Naive thymus-derived CD4-positive, alpha-beta T cell (primary cell): ENCODE data around the gene PLEKHA3. TPM values are rescaled to one million over a fixed set of nuclear protein-coding genes. Genes with fewer than 3 reads are reported as not detected.

Source experiments
- ATAC-seq: fragments of 150-1000 bp; cut with Tn5 transposase; 2 replicates; pipeline ENCODE4 v1.10.0; 2021; ENCODE audit warnings: mild to moderate bottlenecking, moderate library complexity
- CTCF ChIA-PET: fragments of 350-600 bp; sonication (Branson Sonifier 250); formaldehyde crosslinking; loops from one replicate; lab custom pipeline; 2021; ENCODE audit warnings: antibody characterized with exemption; lab: Charles Lee
- POLR2A ChIA-PET: fragments of 350-600 bp; sonication (Branson Sonifier 250); formaldehyde crosslinking; loops from one replicate; lab custom pipeline; 2021; ENCODE audit warnings: antibody characterized with exemption, inconsistent platforms; lab: Charles Lee
- DNase-seq, 9 donors: peaks; one replicate each; pipeline versions ENCODE4 v3.0.0 to v3.0.0-alpha.2; 2020 to 2022; ENCODE audit warnings: mixed read lengths in 1 of 9
- H3K27ac ChIP-seq: one replicate; pipeline ENCODE4 v1.7.0; 2013; ENCODE audit warnings: mild to moderate bottlenecking, low read depth, low read length, moderate library complexity
- H3K27me3 ChIP-seq, 2 donors: one replicate each; pipeline ENCODE4 v1.7.0; 2013; ENCODE audit warnings: low read length in 2 of 2, mild to moderate bottlenecking in 2 of 2, moderate library complexity in 2 of 2; ENCODE audit not compliant: control insufficient read depth in 2 of 2, insufficient read depth in 2 of 2
- H3K36me3 ChIP-seq, 3 experiments: 1 replicate in 2 of 3; 2 replicates in 1 of 3; pipeline ENCODE4 v1.7.0; 2013; ENCODE audit warnings: low read length in 3 of 3, mild to moderate bottlenecking in 3 of 3, moderate library complexity in 1 of 3; ENCODE audit not compliant: insufficient read depth in 3 of 3, control insufficient read depth in 2 of 3
- H3K4me1 ChIP-seq, 2 donors: one replicate each; pipeline ENCODE4 v1.7.0; 2013; ENCODE audit warnings: low read length in 2 of 2, mild to moderate bottlenecking in 2 of 2, moderate library complexity in 1 of 2; ENCODE audit not compliant: control insufficient read depth in 2 of 2, insufficient read depth in 2 of 2
- H3K4me3 ChIP-seq: 2 replicates; pipeline ENCODE4 v1.7.0; 2013; ENCODE audit warnings: mild to moderate bottlenecking, low read length
- H3K9me3 ChIP-seq, 3 experiments: 1 replicate in 2 of 3; 2 replicates in 1 of 3; pipeline ENCODE4 v1.7.0; 2013; ENCODE audit warnings: low read length in 3 of 3; ENCODE audit not compliant: control insufficient read depth in 2 of 3
- H3K27ac Mint-ChIP-seq, 9 donors: one replicate each; pipeline ENCODE4 v1.8.0; 2020 to 2022; ENCODE audit warnings: mixed read lengths in 9 of 9, mild to moderate bottlenecking in 8 of 9, moderate library complexity in 5 of 9, inconsistent platforms in 2 of 9
- H3K27me3 Mint-ChIP-seq, 5 donors: one replicate each; pipeline ENCODE4 v1.8.0; 2021 to 2022; ENCODE audit warnings: mixed read lengths in 5 of 5, mild to moderate bottlenecking in 1 of 5
- H3K36me3 Mint-ChIP-seq, 5 donors: one replicate each; pipeline ENCODE4 v1.8.0; 2020 to 2022; ENCODE audit warnings: mixed read lengths in 5 of 5, mild to moderate bottlenecking in 3 of 5, inconsistent platforms in 1 of 5
- H3K4me1 Mint-ChIP-seq, 7 donors: one replicate each; pipeline ENCODE4 v1.8.0; 2020 to 2022; ENCODE audit warnings: mixed read lengths in 7 of 7, mild to moderate bottlenecking in 3 of 7, inconsistent platforms in 1 of 7
- H3K4me3 Mint-ChIP-seq, 10 donors: one replicate each; pipeline ENCODE4 v1.8.0; 2020 to 2022; ENCODE audit warnings: mild to moderate bottlenecking in 10 of 10, mixed read lengths in 10 of 10, moderate library complexity in 6 of 10, inconsistent platforms in 2 of 10
- H3K9me3 Mint-ChIP-seq, 11 donors: one replicate each; pipeline ENCODE4 v1.8.0; 2020 to 2022; ENCODE audit warnings: mixed read lengths in 11 of 11, mild to moderate bottlenecking in 4 of 11, inconsistent platforms in 1 of 11, moderate library complexity in 1 of 11
- intact Hi-C, 2 donors: fragments of 100-400 bp; cut with micrococcal nuclease; formaldehyde crosslinking; loops; one replicate each; pipeline ENCODE4 v1.15.1; 2023
- polyA plus RNA-seq, 2 donors: library from polyadenylated mRNA; unstranded; fragments of 300-500 nt; fragmentation: Illumina TruSeq; gene quantifications; one replicate each; pipeline ENCODE4 v1.2.3, GENCODE V29; 2021
- total RNA-seq, 6 experiments: library from RNA in 5 of 6; stranded (reverse) in 5 of 6; gene quantifications; 1 replicate in 5 of 6; 2 replicates in 1 of 6; pipeline ENCODE4 v1.2.3 and lab custom pipeline; 2021 to 2026

Gene PLEKHA3
- total and polyA plus RNA-seq, 7 experiments from 2014 or later, result 21.6 to 33.7 (median 26.4) TPM

- Mint-ChIP-seq H3K4me3 (no peak overlapping the region), H3K27me3 (no peaks in the 10 kb centered on the region), H3K9me3 (peaks cover 0 to 8% (median 0%) of the 10 kb centered on the region in 11 donors), H3K27ac (peak overlapping the region in 2 of 9 donors; percentile 4 to 41), H3K36me3 (peaks cover 18 to 63% (median 55%) of the 10 kb centered on the region in 5 donors), H3K4me1 (peaks cover 19 to 72% (median 38%) of the 10 kb centered on the region in 7 donors)
- Histone ChIP-seq H3K36me3 (peaks cover 0 to 30% (median 0%) of the 10 kb centered on the region in 3 experiments), H3K4me3 (no peak overlapping the region), H3K27ac (no peak overlapping the region), H3K4me1 (peaks cover 7 to 10% of the 10 kb centered on the region in 2 donors), H3K27me3 (no peaks in the 10 kb centered on the region), H3K9me3 (no peaks in the 10 kb centered on the region)
- ATAC-seq (no peak), DNase-seq (no peak)
- CTCF ChIA-PET, result no interaction called here
- intact Hi-C loops, result loop anchor here in 1 of 2 donors (10.0 kb wide), 2 partner anchors 333 to 507 kb away; partner anchors contain the start of gene OSBPL6
- POLR2A ChIA-PET, result interaction anchor here (1.1 kb wide), 1 partner anchor 270 kb away, joined by 5 read pairs; no protein-coding TSS in a partner anchor
These were observed 47.3 kb downstream of the PLEKHA3 start for GRCh38 chr2:178527592-178527991.

DNA sequence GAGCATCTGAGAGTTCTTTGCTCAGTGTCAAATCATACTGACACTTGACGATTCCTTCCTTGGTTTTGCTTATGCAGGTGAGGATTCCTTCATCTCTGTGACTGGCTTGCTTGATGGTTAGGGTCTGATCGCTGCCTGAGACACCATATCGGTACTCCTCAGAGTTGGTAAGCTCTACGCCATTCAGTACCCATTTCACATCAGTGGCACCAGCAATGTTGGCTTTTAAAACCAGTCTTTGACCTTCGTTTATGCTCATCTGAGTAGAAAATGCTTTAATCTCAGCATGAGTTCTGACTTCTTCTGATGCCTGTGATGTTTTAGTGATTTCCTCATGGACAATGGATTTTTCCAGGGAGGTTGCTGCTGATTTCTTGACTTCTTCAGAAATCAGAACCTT is 48.4 kb downstream of the PLEKHA3 start:
- H3K27ac Mint-ChIP-seq, result no peak overlapping the region
- Histone ChIP-seq H3K27ac (no peak overlapping the region), H3K4me1 (peaks cover 7 to 8% of the 10 kb centered on the region in 2 donors), H3K4me3 (no peak overlapping the region), H3K27me3 (no peaks in the 10 kb centered on the region), H3K9me3 (no peaks in the 10 kb centered on the region), H3K36me3 (peaks cover 0 to 40% (median 0%) of the 10 kb centered on the region in 3 experiments)
- H3K9me3 Mint-ChIP-seq, result peaks cover 0 to 8% (median 0%) of the 10 kb centered on the region in 11 donors
- intact Hi-C loops, result loop anchor here in 1 of 2 donors (10.0 kb wide), 2 partner anchors 334 to 506 kb away; partner anchors contain the start of gene OSBPL6
- ChIA-PET POLR2A (interaction anchor here (0.6 to 1.1 kb wide), 2 partner anchors 11 to 271 kb away, joined by 3 to 5 read pairs; no protein-coding TSS in a partner anchor), CTCF (no interaction called here)
- H3K36me3 Mint-ChIP-seq, result peaks cover 23 to 74% (median 63%) of the 10 kb centered on the region in 5 donors
- ATAC-seq (no peak), DNase-seq (no peak)
- no peak overlapping the region for H3K4me3 Mint-ChIP-seq
- peaks cover 15 to 64% (median 35%) of the 10 kb centered on the region in 7 donors for H3K4me1 Mint-ChIP-seq
- H3K27me3 Mint-ChIP-seq, result no peaks in the 10 kb centered on the region

DNA sequence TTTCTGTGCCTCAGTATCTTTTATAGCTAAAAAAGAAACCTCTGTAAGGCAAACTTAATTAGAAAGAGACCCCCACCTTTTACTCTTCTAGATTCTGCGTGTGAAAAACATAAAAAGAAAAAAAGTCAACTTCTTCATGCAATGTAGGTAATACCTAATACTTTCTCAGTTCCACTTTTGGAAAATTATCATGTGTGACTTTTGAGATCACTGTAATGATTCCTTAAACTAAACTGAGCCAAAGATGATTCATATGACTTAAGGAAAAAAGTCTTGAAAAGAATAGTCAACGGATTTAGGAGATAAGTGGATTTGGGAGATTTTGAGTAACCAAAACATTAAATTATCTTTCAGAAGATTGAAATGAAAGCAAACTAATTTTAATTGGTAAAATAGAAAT is 48.9 kb downstream of the PLEKHA3 start:
- Mint-ChIP-seq H3K4me3 (no peak overlapping the region), H3K36me3 (peaks cover 29 to 79% (median 69%) of the 10 kb centered on the region in 5 donors), H3K9me3 (peaks cover 0 to 12% (median 0%) of the 10 kb centered on the region in 11 donors), H3K4me1 (peaks cover 11 to 58% (median 35%) of the 10 kb centered on the region in 7 donors), H3K27me3 (no peaks in the 10 kb centered on the region), H3K27ac (no peak overlapping the region)
- POLR2A ChIA-PET, result interaction anchor here (0.6 kb wide), 1 partner anchor 11 kb away, joined by 3 read pairs; no protein-coding TSS in a partner anchor
- ATAC-seq (no peak), DNase-seq (no peak)
- intact Hi-C loops, result loop anchor here in 1 of 2 donors (10.0 kb wide), 2 partner anchors 334 to 506 kb away; partner anchors contain the start of gene OSBPL6
- Histone ChIP-seq H3K36me3 (peaks cover 0 to 46% (median 0%) of the 10 kb centered on the region in 3 experiments), H3K4me1 (peaks cover 2 to 3% of the 10 kb centered on the region in 2 donors), H3K4me3 (no peak overlapping the region), H3K27ac (no peak overlapping the region), H3K9me3 (no peaks in the 10 kb centered on the region), H3K27me3 (no peaks in the 10 kb centered on the region)
- CTCF ChIA-PET, result no interaction called here

DNA sequence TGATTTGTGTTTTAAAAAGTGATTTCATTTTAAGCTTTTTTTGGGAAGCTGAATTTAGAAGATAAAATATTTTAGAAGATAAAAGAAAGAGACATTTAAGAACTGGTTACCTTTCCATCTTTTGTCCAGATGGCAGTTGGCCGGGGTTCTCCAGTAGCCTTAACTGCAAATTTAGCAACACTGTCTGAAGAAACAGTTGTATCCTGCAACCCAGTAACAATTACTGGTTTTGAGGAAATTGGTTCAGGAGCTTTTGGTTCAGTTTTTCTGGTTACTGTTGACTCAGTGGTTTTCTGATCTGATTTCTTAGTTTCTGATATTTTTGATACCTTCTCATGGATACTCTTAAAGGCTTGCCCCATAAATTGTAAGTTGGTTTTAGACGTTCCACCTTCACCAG is 49.9 kb downstream of the PLEKHA3 start:
- Histone ChIP-seq H3K27me3 (no peaks in the 10 kb centered on the region), H3K36me3 (peaks cover 0 to 55% (median 0%) of the 10 kb centered on the region in 3 experiments), H3K4me1 (no peaks in the 10 kb centered on the region), H3K27ac (no peak overlapping the region), H3K4me3 (no peak overlapping the region), H3K9me3 (no peaks in the 10 kb centered on the region)
- peaks cover 38 to 89% (median 78%) of the 10 kb centered on the region in 5 donors for H3K36me3 Mint-ChIP-seq
- H3K27me3 Mint-ChIP-seq, result no peaks in the 10 kb centered on the region
- intact Hi-C loops, result no loop called here
- ATAC-seq (peak; percentile 8), DNase-seq (no peak)
- peaks cover 0 to 15% (median 3%) of the 10 kb centered on the region in 11 donors for H3K9me3 Mint-ChIP-seq
- ChIA-PET CTCF (no interaction called here), POLR2A (no interaction called here)
- H3K4me3 Mint-ChIP-seq, result peak overlapping the region in 1 of 10 donors; percentile 41
- H3K27ac Mint-ChIP-seq, result peak overlapping the region in 1 of 9 donors; percentile 58
- peaks cover 11 to 52% (median 29%) of the 10 kb centered on the region in 7 donors for H3K4me1 Mint-ChIP-seq

DNA sequence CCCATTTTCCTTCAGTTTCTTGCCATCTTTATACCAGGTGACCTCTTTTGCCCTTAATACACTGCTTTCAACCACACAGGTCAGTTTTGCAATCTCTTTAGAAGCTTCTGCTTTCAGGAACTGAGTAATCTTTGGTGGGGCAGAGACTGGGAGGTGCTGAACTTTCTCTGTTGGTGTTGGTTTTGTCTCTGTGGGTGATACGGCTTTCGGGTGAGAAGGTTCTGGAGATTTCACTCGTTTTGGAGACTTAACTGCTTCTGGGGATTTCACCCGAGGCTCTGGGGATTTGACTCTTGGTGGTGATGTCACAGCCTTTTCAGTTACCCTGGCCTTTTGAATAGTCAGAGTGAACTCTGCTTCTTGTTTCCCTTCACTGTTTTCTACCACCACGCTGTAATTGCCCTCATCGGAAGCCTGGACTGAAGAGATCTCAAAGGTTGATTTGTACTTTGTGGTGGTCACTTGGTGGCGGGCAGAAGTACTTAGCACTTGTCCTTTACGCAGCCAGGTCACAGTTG is 50.4 kb downstream of the PLEKHA3 start:
- peak overlapping the region in 1 of 9 donors; percentile 58 for H3K27ac Mint-ChIP-seq
- H3K36me3 Mint-ChIP-seq, result peaks cover 40 to 91% (median 80%) of the 10 kb centered on the region in 5 donors
- DNase-seq, result peak in 1 of 9 donors; percentile 59

GRCh38 chr2:178531168-178531567 is 50.9 kb downstream of the PLEKHA3 start:
- Histone ChIP-seq H3K27me3 (no peaks in the 10 kb centered on the region), H3K27ac (no peak overlapping the region), H3K36me3 (peaks cover 0 to 65% (median 5%) of the 10 kb centered on the region in 3 experiments), H3K4me1 (no peaks in the 10 kb centered on the region), H3K9me3 (no peaks in the 10 kb centered on the region), H3K4me3 (no peak overlapping the region)
- H3K4me1 Mint-ChIP-seq, result peaks cover 5 to 44% (median 20%) of the 10 kb centered on the region in 7 donors
- ATAC-seq, result peak; percentile 19
- intact Hi-C loops, result no loop called here
- POLR2A ChIA-PET, result no interaction called here
- no peak for DNase-seq
- H3K27me3 Mint-ChIP-seq, result no peaks in the 10 kb centered on the region
- H3K27ac Mint-ChIP-seq, result peak overlapping the region in 1 of 9 donors; percentile 41
- CTCF ChIA-PET, result no interaction called here
- H3K36me3 Mint-ChIP-seq, result peaks cover 40 to 91% (median 79%) of the 10 kb centered on the region in 5 donors
- H3K9me3 Mint-ChIP-seq, result peaks cover 0 to 11% (median 0%) of the 10 kb centered on the region in 11 donors
- peak overlapping the region in 1 of 10 donors; percentile 41 for H3K4me3 Mint-ChIP-seq

More for the DNA sequence above, 50.4 kb downstream of the PLEKHA3 start:
- POLR2A ChIA-PET, result no interaction called here
- intact Hi-C loops, result no loop called here
- ATAC-seq, result peak; percentile 84
- peaks cover 0 to 61% (median 5%) of the 10 kb centered on the region in 3 experiments for H3K36me3 ChIP-seq
- no peak overlapping the region for H3K27ac ChIP-seq
- H3K9me3 Mint-ChIP-seq, result peaks cover 0 to 13% (median 2%) of the 10 kb centered on the region in 11 donors
- H3K9me3 ChIP-seq, result no peaks in the 10 kb centered on the region
- CTCF ChIA-PET, result no interaction called here
- H3K27me3 Mint-ChIP-seq, result no peaks in the 10 kb centered on the region
- no peak overlapping the region for H3K4me3 ChIP-seq
- no peaks in the 10 kb centered on the region for H3K27me3 ChIP-seq
- peak overlapping the region in 1 of 10 donors; percentile 41 for H3K4me3 Mint-ChIP-seq
- H3K4me1 Mint-ChIP-seq, result peaks cover 8 to 49% (median 25%) of the 10 kb centered on the region in 7 donors
- H3K4me1 ChIP-seq, result no peaks in the 10 kb centered on the region
